Gastrocnemius medialis (tissue), 4 donors: ENCODE data around the gene VAV2. TPM values are rescaled to one million over a fixed set of nuclear protein-coding genes. Genes with fewer than 3 reads are reported as not detected.

Source experiments
- ATAC-seq, 2 donors: fragments of 150-250 bp; one replicate each; pipeline ENCODE4 v1.9.1; 2016
- DNase-seq, 2 donors: peaks; one replicate each; pipeline ENCODE4 v3.0.0-alpha.2; 2019
- H3K27ac ChIP-seq, 4 donors: fragments of 200-600 bp; sonication (generic); 1 replicate in 1 of 4; 2 replicates in 3 of 4; pipeline ENCODE4 v1.5.1; 2016 to 2018; ENCODE audit warnings: mild to moderate bottlenecking in 2 of 4, moderate library complexity in 1 of 4
- H3K27me3 ChIP-seq, 3 donors: fragments of 200-600 bp; sonication (generic) in 2 of 3; 1 replicate in 1 of 3; 2 replicates in 2 of 3; pipeline versions ENCODE4 v1.5.1 to v1.6.0; 2016 to 2019; ENCODE audit warnings: mild to moderate bottlenecking in 1 of 3, moderate library complexity in 1 of 3
- H3K36me3 ChIP-seq, 2 donors: fragments of 200-600 bp; sonication (generic) in 1 of 2; one replicate each; pipeline ENCODE4 v1.5.1; 2017 to 2018
- H3K4me1 ChIP-seq, 2 donors: fragments of 200-600 bp; sonication (generic) in 1 of 2; one replicate each; pipeline ENCODE4 v1.5.1; 2016 to 2017; ENCODE audit warnings: mild to moderate bottlenecking in 2 of 2
- H3K4me3 ChIP-seq, 4 donors: fragments of 200-600 bp; sonication (generic) in 3 of 4; 1 replicate in 1 of 4; 2 replicates in 3 of 4; pipeline ENCODE4 v1.5.1; 2016 to 2019; ENCODE audit warnings: mild to moderate bottlenecking in 2 of 4
- H3K9me3 ChIP-seq, 3 donors: fragments of 200-600 bp; sonication (generic) in 2 of 3; 1 replicate in 1 of 3; 2 replicates in 2 of 3; pipeline ENCODE4 v1.5.1; 2016 to 2019
- CTCF ChIP-seq, 5 experiments: fragments of 450-650 bp in 3 of 5; fragments of 200-600 bp in 2 of 5; sonication (generic) in 2 of 5; IDR thresholded peaks in 4 of 5; conservative IDR thresholded peaks in 1 of 5; 1 replicate in 4 of 5; 2 replicates in 1 of 5; pipeline ENCODE4 v1.5.1; 2016 to 2019; ENCODE audit warnings: antibody characterized with exemption in 5 of 5, mild to moderate bottlenecking in 3 of 5, moderate library complexity in 3 of 5
- POLR2A ChIP-seq, 2 donors: fragments of 450-650 bp; IDR thresholded peaks; one replicate each; pipeline ENCODE4 v1.6.1; 2017; ENCODE audit warnings: antibody characterized with exemption in 2 of 2, mild to moderate bottlenecking in 2 of 2, moderate library complexity in 2 of 2
- in situ Hi-C, 4 donors: fragments of 200-750 bp; cut with MboI; loops; one replicate each; pipeline versions ENCODE4 v1.15.0 to v1.8.0; 2017; ENCODE audit warnings: low sequenced_read_pairs in 4 of 4
- intact Hi-C: fragments of 100-400 bp; cut with DNase I; formaldehyde crosslinking; loops from one replicate; pipeline ENCODE4 v1.15.1; 2023; ENCODE audit warnings: low total_unique reads
- total RNA-seq, 4 donors: library from RNA; depleted of rRNA; stranded (reverse); fragments of >200 nt; gene quantifications; one replicate each; pipeline versions ENCODE4 v1.1.0 to v1.2.3, GENCODE V29; 2016

Gene VAV2
- total RNA-seq, 4 donors from 2014 or later: 0.51 to 1.2 (median 0.97) TPM

GRCh38 chr9:133804199-133804598 lies 187.9 kb downstream of the VAV2 start:
- Histone ChIP-seq H3K27ac (no peak overlapping the region), H3K27me3 (no peaks in the 10 kb centered on the region), H3K36me3 (no peaks in the 10 kb centered on the region), H3K4me1 (no peaks in the 10 kb centered on the region), H3K9me3 (no peaks in the 10 kb centered on the region), H3K4me3 (no peak overlapping the region)
- intact Hi-C loops: no loop called here
- no peak for TF ChIP-seq POLR2A (IDR thresholded peaks at IDR 0.05)
- no peak for TF ChIP-seq CTCF (IDR thresholded peaks at IDR 0.05 in 4 of 5, conservative IDR thresholded peaks at IDR 0.05 in 1 of 5)
- ATAC-seq: no peak
- no peak for DNase-seq
- in situ Hi-C loops: no loop called here

- TF ChIP-seq CTCF (IDR thresholded peaks at IDR 0.05 in 4 of 5, conservative IDR thresholded peaks at IDR 0.05 in 1 of 5) (no peak), POLR2A (IDR thresholded peaks at IDR 0.05) (no peak)
- H3K27ac ChIP-seq: no peak overlapping the region
- in situ Hi-C loops (no loop called here), intact Hi-C loops (no loop called here)
- no peak overlapping the region for H3K4me3 ChIP-seq
- H3K9me3 ChIP-seq: no peaks in the 10 kb centered on the region
- DNase-seq (no peak), ATAC-seq (no peak)
- no peaks in the 10 kb centered on the region for H3K4me1 ChIP-seq
- H3K27me3 ChIP-seq: no peaks in the 10 kb centered on the region
- H3K36me3 ChIP-seq: no peaks in the 10 kb centered on the region
Observed at GRCh38 chr9:133803745-133804144, 188.4 kb downstream of the VAV2 start.

GRCh38 chr9:133803028-133803585 lies 189.0 kb downstream of the VAV2 start:
- ATAC-seq (no peak), DNase-seq (no peak)
- Histone ChIP-seq H3K9me3 (no peaks in the 10 kb centered on the region), H3K27me3 (no peaks in the 10 kb centered on the region), H3K36me3 (no peaks in the 10 kb centered on the region), H3K27ac (no peak overlapping the region), H3K4me3 (no peak overlapping the region), H3K4me1 (no peaks in the 10 kb centered on the region)
- intact Hi-C loops (no loop called here), in situ Hi-C loops (no loop called here)
- TF ChIP-seq CTCF (IDR thresholded peaks at IDR 0.05 in 4 of 5, conservative IDR thresholded peaks at IDR 0.05 in 1 of 5): no peak
- TF ChIP-seq POLR2A (IDR thresholded peaks at IDR 0.05): no peak

GRCh38 chr9:133801739-133802138 lies 190.4 kb downstream of the VAV2 start:
- intact Hi-C loops (no loop called here), in situ Hi-C loops (no loop called here)
- TF ChIP-seq CTCF (IDR thresholded peaks at IDR 0.05 in 4 of 5, conservative IDR thresholded peaks at IDR 0.05 in 1 of 5) (no peak), POLR2A (IDR thresholded peaks at IDR 0.05) (no peak)

DNA sequence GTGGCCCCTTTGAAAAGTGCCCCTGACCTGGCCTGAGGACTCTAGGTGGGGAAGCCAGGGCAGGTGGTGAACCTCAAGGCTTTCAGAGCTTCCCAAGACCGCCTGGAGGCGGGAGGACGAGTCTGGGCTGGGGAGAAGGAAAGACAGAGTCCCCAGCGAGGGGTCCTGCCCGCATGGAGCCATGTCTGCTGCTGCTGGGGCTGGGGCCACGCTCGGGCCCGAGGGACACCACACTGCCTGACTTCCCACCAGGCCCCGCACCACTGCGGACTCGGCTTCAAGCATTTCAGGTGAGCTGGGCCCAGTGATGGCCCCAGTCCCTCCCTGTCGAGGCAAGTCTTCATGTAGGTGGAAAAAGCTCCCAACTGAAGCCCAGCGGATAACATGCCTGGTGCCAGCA lies 191.9 kb downstream of the VAV2 start:
- Histone ChIP-seq H3K27me3 (no peaks in the 10 kb centered on the region), H3K9me3 (no peaks in the 10 kb centered on the region), H3K36me3 (no peaks in the 10 kb centered on the region), H3K4me3 (no peak overlapping the region), H3K4me1 (no peaks in the 10 kb centered on the region), H3K27ac (no peak overlapping the region)
- no peak for DNase-seq
- in situ Hi-C loops (no loop called here), intact Hi-C loops (no loop called here)
- no peak for ATAC-seq
- TF ChIP-seq POLR2A (IDR thresholded peaks at IDR 0.05) (no peak), CTCF (IDR thresholded peaks at IDR 0.05 in 4 of 5, conservative IDR thresholded peaks at IDR 0.05 in 1 of 5) (no peak)

More at GRCh38 chr9:133801739-133802138, 190.4 kb downstream of the VAV2 start:
- no peaks in the 10 kb centered on the region for H3K4me1 ChIP-seq
- H3K27me3 ChIP-seq: no peaks in the 10 kb centered on the region
- DNase-seq: no peak
- ATAC-seq: no peak
- H3K36me3 ChIP-seq: no peaks in the 10 kb centered on the region
- no peaks in the 10 kb centered on the region for H3K9me3 ChIP-seq
- no peak overlapping the region for H3K4me3 ChIP-seq
- H3K27ac ChIP-seq: no peak overlapping the region
